ENCODE measurements around the gene TAS2R1.
"Not testable (repeated sequence)": the region's sequence is repeated elsewhere in the genome, so short reads cannot be mapped to it uniquely, and the experiment has no call there.

The TAS2R1 gene

DNA sequence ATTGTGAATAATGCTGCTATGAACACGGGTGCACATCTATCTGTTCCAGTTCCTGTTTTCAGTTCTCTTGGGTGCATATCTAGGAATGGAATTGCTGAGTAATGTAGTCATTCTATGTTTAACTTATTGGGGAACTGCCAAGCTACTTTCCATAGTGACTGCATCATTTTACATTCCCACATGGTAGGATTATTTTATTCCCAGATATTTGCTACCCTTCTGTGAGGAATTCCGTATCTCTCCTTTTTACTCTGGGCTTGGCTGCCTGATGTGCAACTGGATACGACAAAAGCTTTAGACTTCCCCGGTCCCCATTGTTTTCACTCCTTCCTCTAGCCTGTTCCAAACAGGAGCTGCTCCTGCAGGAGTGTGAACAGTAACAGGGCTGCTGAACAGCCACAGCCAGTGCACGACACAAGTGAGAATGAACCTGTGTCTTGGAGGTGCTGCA is 7.2 kb downstream of the TAS2R1 start:
- no peak for DNase-seq (ENCODE audit: low spot score)

DNA sequence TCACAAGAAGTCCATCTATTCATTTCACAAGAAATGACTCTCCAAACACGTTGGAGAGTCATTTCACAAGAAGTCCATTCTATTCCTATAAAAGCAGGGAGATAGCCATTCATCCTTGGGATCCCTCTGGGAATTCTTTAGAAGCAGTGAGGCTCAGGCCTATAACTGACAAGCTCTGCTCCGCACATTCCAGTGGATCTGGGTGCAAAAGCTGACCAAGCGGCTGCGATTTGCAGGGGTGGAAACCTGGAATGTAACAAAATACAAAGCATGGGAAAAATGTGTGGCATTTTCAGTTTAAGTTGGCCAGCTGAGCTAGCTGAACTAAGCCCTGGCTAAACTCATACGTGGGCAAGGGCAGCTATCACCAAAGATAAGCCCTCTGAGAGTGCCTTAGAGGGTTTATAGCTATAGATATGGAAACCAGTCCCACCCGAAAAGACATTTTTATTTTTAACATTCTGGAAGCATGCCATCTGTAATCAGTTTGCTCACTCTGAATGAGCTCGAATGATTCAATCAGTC is 8.7 kb downstream of the TAS2R1 start:
- no peak for DNase-seq (ENCODE audit: low spot score)

DNA sequence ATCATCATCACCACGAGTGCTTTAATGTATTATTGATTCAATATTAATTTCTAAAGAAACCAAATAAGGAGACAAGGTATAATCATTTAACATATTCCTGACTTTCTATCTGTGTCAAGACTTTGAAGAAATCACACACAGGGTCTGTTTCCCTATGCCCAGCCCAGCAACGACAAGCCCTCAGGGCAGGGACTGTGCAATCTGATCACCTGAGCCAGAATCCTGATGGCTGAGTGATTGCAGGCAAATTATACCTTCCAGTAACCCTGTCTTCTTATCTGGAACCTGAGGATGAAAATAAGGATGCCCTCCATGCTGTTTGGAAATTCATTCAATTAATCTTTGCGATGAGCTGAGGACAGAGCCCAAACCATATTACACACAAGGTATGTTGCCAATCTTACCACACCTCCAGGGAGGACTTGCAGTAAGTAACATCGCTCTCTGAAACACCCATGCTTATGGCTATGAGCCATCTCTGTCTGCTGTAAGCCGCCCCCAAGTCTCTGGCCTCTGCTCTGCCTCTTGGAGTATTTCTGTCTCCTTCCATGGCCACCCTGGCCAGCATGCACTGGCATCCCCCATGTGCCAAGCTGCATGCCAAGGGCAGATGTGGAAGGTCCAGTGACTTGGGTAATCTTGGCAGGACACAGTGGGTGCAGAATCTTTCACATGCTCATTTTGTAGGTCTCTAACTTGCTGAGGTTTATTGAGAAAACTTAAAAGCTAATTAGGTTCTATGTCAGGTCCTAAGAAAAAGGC is 10.6 kb downstream of the TAS2R1 start:
- DNase-seq (ENCODE audit: low spot score): no peak

DNA sequence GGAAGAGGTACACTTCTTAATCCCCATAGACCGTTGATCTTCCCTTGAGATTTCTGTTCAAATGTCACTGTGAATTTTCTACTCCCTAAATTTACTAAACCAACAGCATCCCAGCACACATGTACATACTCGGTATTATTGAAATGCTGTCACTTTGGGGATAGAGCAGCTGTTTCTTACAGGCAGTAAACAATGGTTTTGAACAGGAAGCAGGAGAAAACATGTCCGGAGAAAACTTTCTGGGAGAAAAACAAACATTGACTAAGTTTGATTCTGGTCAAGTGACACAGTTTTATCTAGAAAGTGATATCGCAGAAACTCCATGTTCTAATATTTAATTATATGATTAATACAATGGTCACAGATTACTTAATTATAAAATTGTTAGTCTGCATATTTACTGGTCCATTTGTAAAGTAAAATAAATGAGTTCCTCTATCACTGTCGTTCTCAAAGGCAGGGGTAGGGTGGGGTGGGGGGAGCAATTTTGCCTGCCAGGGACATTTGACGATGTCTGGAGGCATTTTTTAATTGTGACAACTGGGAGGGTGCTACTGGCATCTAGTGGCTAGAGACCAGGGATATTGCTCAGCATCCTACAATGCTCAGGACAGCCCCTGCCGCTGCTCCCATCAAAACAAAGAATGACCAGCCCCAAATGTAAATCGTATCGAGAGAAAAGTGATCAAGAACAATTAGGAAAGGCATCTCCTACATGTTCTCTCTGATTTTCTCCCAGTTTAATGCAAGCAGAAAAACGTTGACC is 12.2 kb downstream of the TAS2R1 start:
- no peak for DNase-seq (ENCODE audit: low spot score)

DNA sequence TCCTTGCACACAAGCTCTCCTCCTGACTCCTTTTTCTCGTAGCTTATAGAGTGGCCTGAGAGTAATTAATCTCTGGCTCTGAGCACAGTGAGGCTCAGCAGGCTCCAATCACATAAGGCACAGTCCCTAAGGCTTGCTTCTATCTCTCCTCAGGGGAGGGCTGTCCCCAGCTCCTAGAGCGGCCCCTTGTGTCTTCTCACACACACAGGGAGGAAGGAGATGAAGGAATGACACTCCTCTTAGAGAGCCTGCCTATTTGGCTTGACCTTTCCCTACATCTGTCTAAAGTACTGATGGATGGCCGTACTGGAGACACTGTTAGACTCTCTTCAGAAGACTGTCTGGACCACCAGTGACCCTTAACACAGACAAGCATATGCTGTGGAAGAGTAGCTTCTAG is 12.9 kb downstream of the TAS2R1 start:
- DNase-seq (ENCODE audit: low spot score): no peak

DNA sequence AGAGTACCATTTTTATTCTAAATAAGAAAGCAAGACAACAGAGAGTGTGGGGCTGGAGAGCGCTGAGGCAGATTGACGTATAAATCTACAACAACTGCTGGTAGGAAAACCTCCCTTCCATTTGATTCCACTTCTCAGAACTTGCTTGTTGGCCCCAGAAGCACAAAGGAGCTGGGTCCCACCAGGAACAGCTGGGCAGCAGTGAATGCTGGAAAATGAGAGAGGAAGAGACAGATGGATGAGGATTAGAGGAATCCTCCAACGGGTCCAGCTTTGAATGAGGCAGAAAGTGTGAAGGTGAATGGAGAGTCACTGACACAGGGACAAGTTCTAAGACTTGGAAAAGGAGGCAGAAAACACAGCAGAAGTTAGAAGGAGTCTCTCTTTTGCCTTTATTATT is 14.8 kb downstream of the TAS2R1 start:
- no peak for DNase-seq (ENCODE audit: low spot score)

DNA sequence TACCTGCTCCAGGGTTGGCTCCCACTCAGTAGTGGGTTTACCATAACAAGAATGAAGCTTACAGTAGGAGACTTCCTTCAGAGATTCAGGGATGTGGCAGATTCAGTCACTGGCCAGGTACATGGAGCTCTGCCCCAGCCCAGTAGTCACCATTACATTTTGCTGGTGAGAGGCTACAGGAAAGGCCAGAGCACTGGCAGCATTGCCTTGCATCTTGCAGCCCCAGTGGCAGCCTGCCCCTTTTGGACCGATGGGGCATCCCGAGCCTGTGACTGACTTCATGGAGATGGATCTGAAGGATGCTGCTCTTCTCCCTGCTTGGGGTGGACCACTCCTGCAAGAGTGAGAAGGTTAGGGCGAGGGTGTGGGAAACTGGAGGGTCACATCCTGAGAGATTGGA is 16.8 kb downstream of the TAS2R1 start:
- no peak for DNase-seq (ENCODE audit: low spot score)

DNA sequence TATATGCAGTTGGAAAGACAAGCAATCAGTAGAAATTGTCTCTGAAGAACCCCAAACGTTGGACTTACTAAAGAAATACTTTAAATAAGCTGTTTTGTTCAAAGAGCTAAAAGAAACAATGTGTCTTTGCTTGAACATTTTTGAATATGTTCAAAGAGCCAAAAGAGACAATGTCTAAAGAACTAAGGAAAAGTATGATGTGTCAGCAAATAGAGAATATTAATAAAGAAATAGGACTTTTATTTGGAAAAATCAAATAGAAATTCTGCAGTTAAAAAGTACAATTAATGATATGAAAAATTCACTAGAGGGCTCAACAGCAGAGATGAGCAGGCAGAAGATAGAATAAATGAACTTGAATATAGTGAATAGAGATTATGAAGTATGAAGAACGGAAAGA is 19.2 kb downstream of the TAS2R1 start:
- DNase-seq (ENCODE audit: low spot score): no peak

DNA sequence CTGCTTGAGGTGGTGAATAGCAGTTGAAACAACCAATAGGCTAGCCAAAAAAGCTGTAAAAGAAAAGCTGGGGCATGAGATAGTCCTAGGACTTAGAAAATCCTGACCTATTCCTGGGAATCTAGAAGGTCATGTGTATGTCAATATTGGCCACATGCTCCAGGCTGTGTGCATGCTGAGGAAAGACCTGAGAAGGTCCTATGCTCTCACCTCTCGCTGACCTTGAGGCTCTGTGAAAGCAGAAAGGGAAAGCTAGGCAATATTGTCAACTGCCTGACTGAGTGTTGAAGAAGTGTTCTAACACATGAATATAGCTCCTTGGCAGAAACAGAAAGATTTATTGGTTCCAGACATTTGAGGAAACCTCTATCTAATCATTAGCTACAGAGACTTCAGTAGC is 19.8 kb downstream of the TAS2R1 start:
- DNase-seq (ENCODE audit: low spot score): no peak

DNA sequence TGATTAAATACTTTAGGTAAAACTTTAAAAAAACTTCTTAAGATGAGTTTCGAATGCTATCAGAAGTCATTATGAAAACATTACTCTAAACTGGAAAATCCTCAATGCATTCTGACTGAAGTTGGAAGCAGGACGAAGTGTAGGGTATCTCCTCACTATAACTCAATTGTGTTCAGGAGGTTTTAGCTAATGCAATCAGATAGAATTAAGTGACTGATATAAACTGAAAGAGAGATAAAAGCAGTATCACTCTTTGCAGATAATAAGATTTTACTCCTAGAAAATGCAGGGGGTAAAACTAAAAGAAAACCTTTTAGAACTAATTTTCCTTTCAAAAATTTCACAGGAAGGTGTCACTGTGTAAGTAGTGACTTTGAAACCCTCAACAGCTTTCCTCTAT is 22.1 kb downstream of the TAS2R1 start:
- no peak for DNase-seq (ENCODE audit: low spot score)

DNA sequence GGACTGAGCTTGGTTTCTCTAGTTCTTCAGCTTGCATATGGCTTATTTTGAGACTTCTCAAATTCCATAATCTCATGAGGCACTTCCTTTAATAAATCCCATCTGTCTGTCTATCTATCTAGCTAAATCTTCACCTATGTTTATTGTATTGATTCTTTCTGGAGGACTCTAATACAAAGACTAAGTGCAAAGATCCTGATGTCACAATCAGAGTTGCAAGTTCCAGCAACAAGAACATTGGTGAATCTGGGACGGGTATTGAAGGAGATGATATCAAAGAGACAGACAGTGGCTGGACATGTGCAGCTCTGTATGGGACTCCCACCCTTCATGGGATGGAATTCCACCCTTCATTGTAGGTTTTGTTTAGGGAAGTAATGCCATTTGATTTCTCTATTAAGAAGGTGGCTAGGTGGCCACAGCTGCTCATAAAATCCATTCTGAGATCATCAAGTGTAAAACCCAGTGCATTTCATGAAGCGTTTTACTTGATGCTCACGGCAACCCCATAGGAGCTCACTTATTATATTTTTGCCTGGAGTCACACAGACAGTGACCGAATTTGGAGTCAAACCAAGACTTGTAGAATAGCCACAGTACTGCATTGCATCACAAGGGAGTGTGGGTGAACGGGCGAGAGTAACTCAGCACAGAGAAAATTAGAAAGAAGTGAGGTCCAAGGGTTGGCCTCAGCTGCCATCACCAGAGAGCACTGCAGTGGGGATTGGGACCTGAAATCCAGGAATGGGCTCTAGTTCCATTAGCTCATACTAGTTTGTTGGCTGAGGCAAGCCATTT is 24.9 kb downstream of the TAS2R1 start:
- DNase-seq (ENCODE audit: low spot score): no peak

DNA sequence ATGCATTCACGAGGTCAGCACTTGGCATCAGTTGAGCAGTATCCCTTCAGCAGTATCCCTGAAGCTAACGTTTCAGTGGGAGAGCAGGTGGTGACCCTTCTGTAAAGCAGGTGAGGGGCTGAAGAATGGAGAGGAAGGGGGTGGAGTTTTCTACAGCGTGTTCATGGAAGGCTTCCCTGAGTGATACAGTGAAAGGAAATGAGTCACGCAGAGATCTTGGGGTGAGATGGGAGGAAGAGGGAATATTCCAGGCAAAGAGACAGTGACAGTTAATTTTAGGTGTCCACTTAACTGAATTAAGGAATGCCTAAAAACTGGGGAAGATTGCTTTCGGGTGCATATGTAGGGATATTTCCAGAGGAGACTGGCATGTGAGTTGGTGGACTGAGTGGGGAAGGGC is 25.7 kb downstream of the TAS2R1 start:
- DNase-seq (ENCODE audit: low spot score): no peak

DNA sequence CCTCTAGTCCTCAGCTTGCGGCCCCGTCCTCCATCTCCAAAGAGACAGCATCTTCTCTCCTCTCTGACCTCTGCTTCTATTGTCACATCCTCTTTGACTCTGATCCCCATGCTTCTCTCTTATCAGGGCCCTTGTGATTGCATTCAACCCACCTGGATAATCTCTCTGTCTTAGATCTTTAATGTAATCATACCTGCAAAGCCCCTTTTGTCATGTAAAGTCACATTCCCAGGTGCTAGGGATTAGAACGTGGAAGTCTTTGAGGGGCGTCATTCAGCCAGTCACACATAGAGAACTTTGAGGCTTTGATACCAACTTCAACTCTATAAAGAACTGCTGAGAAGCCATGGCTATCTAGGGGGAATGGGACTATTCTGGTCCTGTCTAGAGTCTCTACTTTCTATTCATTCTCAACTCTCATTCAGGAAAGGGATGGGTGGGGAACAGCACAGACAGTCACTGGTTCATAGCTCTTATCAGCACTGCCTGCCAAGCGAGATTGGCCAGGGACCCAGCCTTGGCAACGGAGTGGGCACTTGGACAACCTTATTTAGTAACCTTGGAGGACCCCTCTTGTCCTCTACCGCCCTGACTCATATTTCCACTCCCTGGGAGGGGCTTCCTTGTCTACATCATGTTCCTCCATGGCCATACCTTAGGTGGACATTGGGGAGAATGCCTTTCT is 29.0 kb downstream of the TAS2R1 start:
- DNase-seq (ENCODE audit: low spot score): no peak

DNA sequence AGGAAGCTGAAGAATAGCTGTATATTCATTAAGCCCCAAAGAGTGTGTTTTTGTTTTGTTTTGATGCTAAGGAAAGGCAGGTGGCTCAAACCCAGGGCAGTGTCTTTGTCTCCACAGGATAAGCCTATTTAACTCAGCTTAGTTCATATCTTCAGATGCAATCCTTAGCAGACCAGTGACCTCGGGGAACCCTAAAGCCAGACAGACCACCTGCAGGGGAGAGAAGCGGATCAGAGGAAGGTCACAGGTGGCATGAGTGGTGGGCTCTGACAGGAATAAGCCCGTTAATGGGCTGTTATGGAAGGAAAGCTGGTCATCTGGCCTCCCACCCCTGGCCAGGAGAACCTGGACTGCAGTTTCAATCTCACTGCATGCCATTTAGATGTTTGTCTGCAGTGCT is 30.8 kb downstream of the TAS2R1 start:
- no peak for DNase-seq (ENCODE audit: low spot score)

DNA sequence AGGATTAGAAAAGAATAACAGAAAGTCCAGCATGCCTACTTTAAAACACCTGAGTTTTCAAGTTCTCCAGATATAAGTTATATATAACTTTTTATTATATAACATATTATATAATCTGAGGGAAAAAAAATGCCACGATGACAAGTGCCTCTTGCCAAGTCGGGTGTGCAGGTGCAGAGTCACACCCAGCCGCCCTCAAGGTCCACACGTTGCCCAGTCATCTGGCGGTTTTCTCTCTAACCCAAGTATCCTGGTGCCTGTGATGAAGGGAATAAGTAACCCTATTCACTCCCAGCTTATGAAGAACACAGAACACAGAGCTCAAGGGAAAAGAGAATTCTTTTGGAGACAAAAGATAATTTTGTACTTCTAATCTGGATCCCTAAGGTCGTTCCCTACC is 31.8 kb downstream of the TAS2R1 start:
- not testable (repeated sequence) for DNase-seq (ENCODE audit: low spot score)

DNA sequence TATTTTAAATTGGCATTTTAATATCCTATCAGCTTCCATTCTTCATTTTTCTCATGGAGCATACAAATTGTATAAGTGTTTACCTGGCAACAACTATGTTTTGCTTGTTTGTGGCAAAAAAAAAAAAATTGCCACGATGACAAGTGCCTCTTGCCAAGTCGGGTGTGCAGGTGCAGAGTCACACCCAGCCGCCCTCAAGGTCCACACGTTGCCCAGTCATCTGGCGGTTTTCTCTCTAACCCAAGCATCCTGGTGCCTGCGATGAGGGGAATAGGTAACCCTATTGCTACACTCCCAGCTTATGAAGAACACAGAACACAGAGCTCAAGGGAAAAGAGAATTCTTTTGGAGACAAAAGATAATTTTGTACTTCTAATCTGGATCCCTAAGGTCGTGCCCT is 32.8 kb downstream of the TAS2R1 start:
- DNase-seq (ENCODE audit: low spot score): not testable (repeated sequence)

DNA sequence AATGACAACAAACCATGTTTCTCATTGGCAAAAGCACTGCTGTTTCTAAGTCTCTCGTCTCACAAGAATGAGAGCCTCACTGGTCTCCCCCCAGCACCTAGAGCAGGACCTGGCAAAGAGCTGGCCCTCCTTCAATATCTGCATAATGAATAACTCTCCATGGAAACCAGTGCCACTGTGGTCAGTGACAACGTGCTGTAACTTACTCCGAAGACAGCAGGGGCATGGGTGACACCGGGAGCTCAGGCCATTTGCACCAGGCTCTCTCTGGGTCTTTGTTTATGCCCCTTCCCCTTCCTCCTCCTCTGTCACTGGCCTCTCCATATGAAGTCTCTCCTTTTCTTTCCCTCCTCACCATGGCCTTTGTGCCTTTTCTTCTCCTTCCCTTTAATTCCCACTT is 33.3 kb downstream of the TAS2R1 start:
- DNase-seq (ENCODE audit: low spot score): no peak

DNA sequence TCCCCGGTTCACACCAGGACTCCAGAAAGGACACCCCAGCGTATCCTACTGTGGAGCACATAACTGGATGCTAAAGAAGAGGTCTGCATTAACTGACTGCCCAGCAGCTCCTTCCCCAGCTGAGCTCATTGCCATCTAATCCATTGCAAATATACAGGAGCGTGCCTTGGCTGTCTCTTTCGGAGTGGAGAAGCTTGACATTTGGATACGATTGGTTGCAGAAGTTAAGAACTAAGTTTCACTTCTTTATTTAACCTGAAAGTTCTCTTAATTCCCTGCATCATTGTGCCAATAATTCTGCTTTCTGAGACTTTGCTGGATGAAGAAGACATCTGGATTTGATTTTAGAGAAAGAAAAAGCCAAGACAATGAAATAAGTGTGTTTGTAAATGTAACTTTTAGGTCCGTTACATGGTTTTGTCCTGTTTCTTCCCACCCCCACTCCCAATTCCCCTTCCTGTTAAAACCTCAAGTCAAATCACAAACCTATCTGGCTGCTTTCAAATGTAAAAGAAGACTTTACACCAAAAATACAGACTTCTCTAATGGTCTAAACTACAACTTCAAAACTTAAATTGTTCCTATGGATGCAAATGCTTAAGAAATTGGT is 33.9 kb downstream of the TAS2R1 start:
- no peak for DNase-seq (ENCODE audit: low spot score)

DNA sequence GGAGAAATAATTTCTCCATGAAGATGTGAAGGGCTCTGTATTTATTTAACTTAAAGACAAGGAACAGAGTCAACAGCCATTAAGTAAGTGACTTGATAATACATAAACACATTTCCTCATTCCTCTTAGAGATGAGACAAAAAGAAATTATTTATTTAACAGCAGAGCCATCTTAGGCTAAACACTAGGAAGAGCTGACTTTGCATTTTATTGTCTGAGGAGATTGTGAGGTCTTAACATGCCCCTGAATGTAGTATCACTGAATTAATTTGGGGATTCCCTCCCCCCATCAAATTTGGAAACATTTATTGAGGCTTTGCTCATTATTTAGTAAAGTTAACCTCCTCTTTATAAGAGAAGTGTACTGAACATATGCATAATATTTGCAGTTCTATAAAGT is 35.2 kb downstream of the TAS2R1 start:
- DNase-seq (ENCODE audit: low spot score): no peak

DNA sequence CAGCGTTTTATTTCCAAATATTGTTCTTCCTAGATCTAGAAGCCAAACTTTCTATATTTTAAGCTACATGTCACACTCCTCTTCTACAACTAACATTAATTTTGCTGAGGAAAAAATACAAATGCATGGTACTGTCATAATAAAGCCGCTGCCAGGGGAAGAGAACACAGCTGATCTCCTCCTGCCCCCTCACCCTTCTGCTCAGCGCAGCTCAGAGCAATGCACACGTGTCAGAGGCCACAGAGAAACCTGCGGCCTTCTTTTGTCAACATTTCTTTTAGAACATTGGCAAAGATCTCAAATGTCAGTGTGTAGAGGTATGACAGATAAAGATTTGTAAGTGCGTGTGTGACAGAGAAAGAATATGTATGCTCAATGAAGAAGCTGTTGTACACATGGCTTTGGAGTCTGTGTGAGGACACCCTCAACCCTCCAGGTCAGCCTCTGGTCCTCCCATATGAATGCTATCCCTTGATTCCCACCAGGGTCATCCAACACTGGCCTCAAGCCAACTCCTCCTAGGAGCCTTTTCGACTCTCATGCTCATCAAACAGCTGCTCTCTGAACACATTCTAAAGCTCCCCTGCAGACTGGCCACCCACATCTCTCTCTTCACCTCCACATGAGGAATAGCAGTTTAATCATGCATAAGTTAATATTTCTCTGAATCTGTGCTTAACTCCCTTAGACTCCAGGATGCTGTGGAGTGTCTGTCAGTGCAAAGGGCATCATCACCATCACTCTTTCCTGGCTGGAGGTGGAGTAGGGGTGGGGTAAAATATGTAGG is 40.9 kb downstream of the TAS2R1 start:
- no peak for DNase-seq (ENCODE audit: low spot score)

DNA sequence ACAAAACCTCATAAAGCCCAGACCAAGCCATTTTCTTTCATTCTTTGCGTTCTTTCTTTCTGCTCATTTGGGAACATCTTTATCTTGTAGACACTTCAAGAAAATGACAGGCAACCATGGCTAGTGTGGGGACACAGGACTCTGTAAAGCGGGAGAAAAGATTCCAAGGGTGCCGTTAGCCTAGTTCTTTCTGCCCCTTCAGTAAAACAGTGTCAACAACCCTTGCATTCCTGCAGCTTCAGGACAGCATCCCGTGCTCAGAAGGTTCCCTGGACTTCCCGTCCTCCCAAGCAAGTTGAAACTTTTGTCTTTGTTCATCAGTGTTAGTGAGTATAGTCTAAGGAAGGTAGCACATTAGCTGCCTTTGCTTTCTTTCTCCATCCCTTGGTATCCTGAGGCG is 41.9 kb downstream of the TAS2R1 start:
- no peak for DNase-seq (ENCODE audit: low spot score)
